ENCODE data around the gene INSRR.

DNA sequence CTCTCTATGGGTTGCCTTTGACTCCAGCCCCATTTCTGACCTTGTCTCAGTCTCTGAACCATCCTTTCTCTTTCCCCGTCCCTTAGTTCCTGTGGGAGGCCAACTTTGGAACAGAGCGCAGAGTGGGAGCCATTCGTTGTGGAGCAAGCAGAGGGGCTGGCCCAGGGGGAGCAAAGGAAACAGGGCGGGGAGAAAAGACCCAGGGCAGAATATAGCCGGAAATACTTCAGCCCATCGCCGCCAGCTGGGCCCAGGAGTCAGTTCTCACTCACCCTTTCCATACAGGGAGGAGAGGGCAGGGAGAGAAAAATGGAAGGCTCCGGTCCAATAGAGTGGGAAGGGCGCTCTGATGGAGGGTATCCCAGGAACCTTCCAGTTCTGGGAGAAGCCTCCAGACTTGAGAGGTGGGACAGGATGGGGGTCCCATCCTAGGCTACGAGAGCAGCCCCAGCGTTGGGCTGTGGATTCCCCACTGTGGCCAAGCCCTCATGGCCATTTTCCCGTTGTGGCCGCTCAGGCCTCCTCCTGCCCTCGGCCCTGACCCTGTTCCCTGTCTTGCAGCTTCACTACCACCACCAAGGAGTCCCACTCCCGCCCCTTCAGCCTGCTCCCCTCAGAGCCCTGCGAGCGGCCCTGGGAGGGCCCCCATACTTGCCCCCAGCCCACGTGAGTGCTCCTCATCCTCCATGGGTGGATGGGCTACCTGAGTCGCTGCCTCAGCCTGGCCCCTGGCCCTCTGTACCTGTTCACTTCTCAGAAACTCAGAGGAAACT lies 45.5 kb upstream of the INSRR start:
- TF ChIP-seq POLR2A (IDR thresholded peaks at IDR 0.05; ENCODE audit: low read depth, low read length), result no peak
- no peak for TF ChIP-seq POLR2AphosphoS5 (IDR thresholded peaks at IDR 0.05; ENCODE audit: low read depth, low read length)
